Right atrium auricular region (tissue), 2 donors: ENCODE results near the gene FGF22. TPM values are rescaled to one million over a fixed set of nuclear protein-coding genes. Genes with fewer than 3 reads are reported as not detected.

Experiments
- DNase-seq: peaks from one replicate; pipeline ENCODE4 v3.0.0-alpha.2; 2019; ENCODE audit warnings: low spot score
- H3K27ac ChIP-seq, 2 donors: fragments of 200-600 bp; sonication (generic); 1 replicate in 1 of 2; 2 replicates in 1 of 2; pipeline ENCODE4 v1.5.1; 2016 to 2019
- H3K27me3 ChIP-seq, 2 donors: fragments of 200-600 bp; sonication (generic); one replicate each; pipeline versions ENCODE4 v1.5.1 to v1.6.0; 2017 to 2019
- H3K36me3 ChIP-seq: fragments of 200-600 bp; sonication (generic); one replicate; pipeline ENCODE4 v1.5.1; 2016
- H3K4me1 ChIP-seq, 2 donors: fragments of 200-600 bp; sonication (generic); one replicate each; pipeline versions ENCODE4 v1.5.1 to v1.6.0; 2017 to 2019
- H3K4me3 ChIP-seq, 2 donors: fragments of 200-600 bp; sonication (generic); 1 replicate in 1 of 2; 2 replicates in 1 of 2; pipeline ENCODE4 v1.5.1; 2017 to 2019; ENCODE audit warnings: mild to moderate bottlenecking in 1 of 2, moderate library complexity in 1 of 2
- H3K9me3 ChIP-seq, 2 donors: fragments of 200-600 bp; sonication (generic); one replicate each; pipeline ENCODE4 v1.5.1; 2019
- total RNA-seq, 2 donors: library from RNA; depleted of rRNA; stranded (reverse); fragments of >200 nt; gene quantifications; one replicate each; pipeline ENCODE4 v1.1.0, GENCODE V29; 2016
- TF ChIP-seq, protein P1 (sequence below), 2 donors: fragments of 200-600 bp; sonication (generic); IDR thresholded peaks; one replicate each; pipeline ENCODE4 v1.5.1; 2019; ENCODE audit warnings: antibody characterized with exemption in 2 of 2

The FGF22 gene
- total RNA-seq, 2 donors from 2014 or later: 0.35 to 0.37 TPM

DNA sequence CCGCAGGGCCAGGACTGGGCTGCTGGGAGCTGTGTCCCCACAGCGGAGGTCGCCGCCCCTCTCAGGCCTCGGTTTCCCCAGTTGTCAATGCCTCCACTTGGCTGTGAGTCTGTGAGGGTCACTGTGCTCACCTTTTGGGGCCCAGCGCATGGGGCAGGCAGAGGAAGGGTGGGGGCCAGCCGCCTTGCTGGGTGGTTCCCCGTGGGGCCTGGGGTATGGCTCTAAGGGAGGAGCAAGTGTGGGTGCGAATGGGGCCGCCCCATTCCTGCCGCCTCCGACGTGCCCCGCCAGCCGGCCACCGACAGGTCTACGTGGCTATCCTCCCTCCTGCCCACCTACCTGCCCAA lies 800 bp upstream of the FGF22 start:
- Histone ChIP-seq H3K36me3 (no peaks in the 10 kb centered on the region), H3K4me3 (peak overlapping the region; percentile 24 to 56), H3K4me1 (peaks cover 0 to 21% of the 10 kb centered on the region in 2 donors), H3K27ac (no peak overlapping the region), H3K27me3 (no peaks in the 10 kb centered on the region), H3K9me3 (no peaks in the 10 kb centered on the region)
- TF ChIP-seq, protein P1, sequence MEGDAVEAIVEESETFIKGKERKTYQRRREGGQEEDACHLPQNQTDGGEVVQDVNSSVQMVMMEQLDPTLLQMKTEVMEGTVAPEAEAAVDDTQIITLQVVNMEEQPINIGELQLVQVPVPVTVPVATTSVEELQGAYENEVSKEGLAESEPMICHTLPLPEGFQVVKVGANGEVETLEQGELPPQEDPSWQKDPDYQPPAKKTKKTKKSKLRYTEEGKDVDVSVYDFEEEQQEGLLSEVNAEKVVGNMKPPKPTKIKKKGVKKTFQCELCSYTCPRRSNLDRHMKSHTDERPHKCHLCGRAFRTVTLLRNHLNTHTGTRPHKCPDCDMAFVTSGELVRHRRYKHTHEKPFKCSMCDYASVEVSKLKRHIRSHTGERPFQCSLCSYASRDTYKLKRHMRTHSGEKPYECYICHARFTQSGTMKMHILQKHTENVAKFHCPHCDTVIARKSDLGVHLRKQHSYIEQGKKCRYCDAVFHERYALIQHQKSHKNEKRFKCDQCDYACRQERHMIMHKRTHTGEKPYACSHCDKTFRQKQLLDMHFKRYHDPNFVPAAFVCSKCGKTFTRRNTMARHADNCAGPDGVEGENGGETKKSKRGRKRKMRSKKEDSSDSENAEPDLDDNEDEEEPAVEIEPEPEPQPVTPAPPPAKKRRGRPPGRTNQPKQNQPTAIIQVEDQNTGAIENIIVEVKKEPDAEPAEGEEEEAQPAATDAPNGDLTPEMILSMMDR (IDR thresholded peaks at IDR 0.05): no peak
- DNase-seq: no peak

DNA sequence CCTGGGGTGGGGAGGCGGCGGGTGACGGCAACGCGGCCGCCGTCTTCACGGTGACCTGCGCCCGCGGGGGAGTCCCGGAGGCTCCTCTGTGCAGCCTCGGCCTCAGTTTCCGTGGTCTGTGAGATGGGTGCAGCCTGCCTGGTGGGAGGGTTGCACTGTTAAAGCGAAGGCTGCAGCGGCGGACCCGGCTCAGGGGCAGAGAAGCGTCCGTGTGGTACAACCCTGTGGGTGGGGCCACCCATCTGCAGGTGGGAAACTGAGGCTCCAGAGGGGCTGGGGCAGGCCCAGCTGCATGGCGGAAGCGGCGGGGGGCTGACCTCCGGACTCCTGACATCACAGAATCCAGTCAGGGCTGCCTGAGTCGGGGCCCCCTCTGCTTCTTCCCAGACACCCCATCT lies 481 bp downstream of the FGF22 start:
- DNase-seq: no peak
- H3K27ac ChIP-seq: peak overlapping the region in 1 of 2 donors; percentile 22
- peak overlapping the region; percentile 29 to 56 for H3K4me3 ChIP-seq
- no peaks in the 10 kb centered on the region for H3K9me3 ChIP-seq
- TF ChIP-seq, protein P1 (IDR thresholded peaks at IDR 0.05): no peak
- no peaks in the 10 kb centered on the region for H3K27me3 ChIP-seq
- H3K4me1 ChIP-seq: peaks cover 0 to 15% of the 10 kb centered on the region in 2 donors
- peaks cover 5% of the 10 kb centered on the region for H3K36me3 ChIP-seq

DNA sequence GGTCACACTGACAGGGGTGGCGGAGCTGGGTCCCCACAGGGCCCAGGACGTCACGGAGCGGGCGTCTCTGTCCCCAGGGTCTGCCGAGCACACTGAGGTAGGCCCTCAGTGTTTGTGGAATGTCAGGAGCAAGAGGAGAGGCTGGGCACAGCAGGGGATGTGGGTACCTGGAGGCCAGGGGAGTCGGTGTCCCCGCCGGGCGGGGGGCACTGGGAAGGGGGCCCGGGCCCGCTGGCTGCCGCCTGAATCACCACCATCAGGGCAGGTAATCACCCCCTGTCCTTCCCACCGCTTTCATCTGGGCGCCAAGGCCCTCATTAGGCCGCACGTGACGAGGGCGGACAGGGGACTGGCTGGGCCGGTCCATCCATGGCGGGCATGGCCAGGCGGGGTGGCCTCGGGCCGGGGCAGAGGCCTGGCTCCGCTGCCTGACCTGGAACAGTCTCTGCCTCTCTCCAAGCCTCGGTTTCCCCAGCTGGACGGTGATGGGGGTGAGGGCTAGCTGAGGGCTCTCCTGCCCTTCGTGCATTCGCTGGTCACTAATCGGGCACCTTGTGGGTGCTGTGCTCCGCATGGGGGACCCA lies 1.0 kb downstream of the FGF22 start:
- no peak overlapping the region for H3K4me3 ChIP-seq
- H3K9me3 ChIP-seq: no peaks in the 10 kb centered on the region
- H3K4me1 ChIP-seq: peaks cover 0 to 15% of the 10 kb centered on the region in 2 donors
- no peak overlapping the region for H3K27ac ChIP-seq
- H3K27me3 ChIP-seq: no peaks in the 10 kb centered on the region
- TF ChIP-seq, protein P1 (IDR thresholded peaks at IDR 0.05): no peak
- no peak for DNase-seq
- H3K36me3 ChIP-seq: peaks cover 5% of the 10 kb centered on the region

DNA sequence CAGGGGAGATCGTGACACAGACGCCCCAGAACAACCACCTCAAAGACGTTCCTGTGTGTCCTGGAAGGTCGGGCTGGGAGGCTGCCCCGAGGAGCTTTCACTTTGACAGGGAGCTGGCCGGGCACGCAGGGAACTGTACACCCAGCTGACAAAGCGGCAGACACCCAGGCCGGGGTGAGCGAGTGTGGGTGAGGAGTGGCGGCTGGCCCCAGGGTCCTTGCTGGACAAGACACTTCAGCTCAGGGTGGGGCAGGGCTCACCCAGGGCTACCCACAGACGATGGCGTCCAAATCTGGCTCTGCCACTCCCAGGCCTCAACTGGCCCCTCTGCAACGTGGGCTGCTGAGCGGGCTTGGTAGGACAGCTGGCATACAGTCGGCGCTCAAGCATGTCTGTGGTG lies 2.0 kb downstream of the FGF22 start:
- H3K27ac ChIP-seq: no peak overlapping the region
- TF ChIP-seq, protein P1 (IDR thresholded peaks at IDR 0.05): no peak
- no peaks in the 10 kb centered on the region for H3K9me3 ChIP-seq
- H3K27me3 ChIP-seq: no peaks in the 10 kb centered on the region
- H3K36me3 ChIP-seq: peaks cover 12% of the 10 kb centered on the region
- H3K4me1 ChIP-seq: peaks cover 0 to 15% of the 10 kb centered on the region in 2 donors
- H3K4me3 ChIP-seq: no peak overlapping the region
- no peak for DNase-seq

DNA sequence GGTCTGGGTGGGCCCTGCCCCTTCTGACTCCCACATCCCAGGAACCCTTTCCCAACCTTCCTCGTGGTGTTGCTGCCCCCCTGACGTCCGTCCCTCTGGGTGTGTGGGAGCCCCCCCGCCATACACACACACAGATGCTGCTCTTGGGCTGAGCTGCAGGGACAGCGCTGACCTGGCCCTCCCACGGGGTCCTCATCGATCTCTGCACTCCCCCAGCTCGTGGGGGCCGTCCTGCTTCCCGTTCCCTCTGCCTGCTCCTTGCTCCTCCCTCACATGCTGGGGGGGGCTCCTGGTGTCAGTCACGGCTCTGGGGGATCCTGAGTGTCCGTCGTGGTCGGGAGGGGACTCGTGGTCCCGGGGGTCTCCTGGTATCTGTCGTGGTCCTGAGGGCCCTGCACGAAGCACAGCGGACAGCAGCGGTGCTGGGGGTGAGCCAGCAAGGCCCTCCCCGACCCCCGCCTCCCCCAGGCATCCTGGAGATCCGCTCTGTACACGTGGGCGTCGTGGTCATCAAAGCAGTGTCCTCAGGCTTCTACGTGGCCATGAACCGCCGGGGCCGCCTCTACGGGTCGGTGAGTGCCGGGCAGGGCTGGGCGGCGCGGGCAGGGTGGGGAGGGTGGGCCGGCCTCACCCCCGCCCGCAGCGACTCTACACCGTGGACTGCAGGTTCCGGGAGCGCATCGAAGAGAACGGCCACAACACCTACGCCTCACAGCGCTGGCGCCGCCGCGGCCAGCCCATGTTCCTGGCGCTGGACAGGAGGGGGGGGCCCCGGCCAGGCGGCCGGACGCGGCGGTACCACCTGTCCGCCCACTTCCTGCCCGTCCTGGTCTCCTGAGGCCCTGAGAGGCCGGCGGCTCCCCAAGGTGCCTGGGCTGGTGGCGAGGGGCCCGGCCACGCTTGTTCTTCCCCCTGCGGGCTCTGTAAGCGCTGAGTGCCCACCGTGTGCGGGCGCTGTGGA lies 3.4 kb downstream of the FGF22 start:
- TF ChIP-seq, protein P1 (IDR thresholded peaks at IDR 0.05): no peak
- Histone ChIP-seq H3K27me3 (no peaks in the 10 kb centered on the region), H3K4me1 (peaks cover 0 to 15% of the 10 kb centered on the region in 2 donors), H3K9me3 (no peaks in the 10 kb centered on the region), H3K4me3 (no peak overlapping the region), H3K27ac (no peak overlapping the region), H3K36me3 (peaks cover 25% of the 10 kb centered on the region)
- no peak for DNase-seq
